IPS-NIHi11 (cell line): Measurements from ENCODE around the gene PTPRR.

ENCODE experiments used
- DNase-seq: peaks from one replicate; pipeline ENCODE4 v3.0.0; 2012; ENCODE audit warnings: mixed read lengths, low spot score

Gene PTPRR

GRCh38 chr12:70644861-70645260 is 275.7 kb downstream of the PTPRR start:
- DNase-seq, result no peak

- no peak for DNase-seq
These were observed 276.6 kb downstream of the PTPRR start for GRCh38 chr12:70643939-70644338.

GRCh38 chr12:70641691-70642090 is 278.8 kb downstream of the PTPRR start:
- no peak for DNase-seq

- DNase-seq, result no peak
These were observed 279.6 kb downstream of the PTPRR start for GRCh38 chr12:70640901-70641300.

- no peak for DNase-seq
These were observed 281.0 kb downstream of the PTPRR start for GRCh38 chr12:70639535-70639934.

- DNase-seq, result no peak
These were observed 281.7 kb downstream of the PTPRR start for GRCh38 chr12:70638639-70639360.

GRCh38 chr12:70637303-70638085 is 283.0 kb downstream of the PTPRR start, which contains the start of gene PTPRB:
Gene PTPRB (minus strand): TSS chr12:70637429. CDS start chr12:70637395, 34 bp downstream.
- DNase-seq, result no peak

- DNase-seq, result no peak
These were observed 284.8 kb downstream of the PTPRR start for GRCh38 chr12:70635755-70636154.

- DNase-seq, result no peak
These were observed 291.6 kb downstream of the PTPRR start for GRCh38 chr12:70628701-70629480.

GRCh38 chr12:70627677-70628076 is 292.9 kb downstream of the PTPRR start:
- DNase-seq, result no peak

GRCh38 chr12:70626180-70626579 is 294.4 kb downstream of the PTPRR start:
- no peak for DNase-seq

GRCh38 chr12:70619471-70620152 is 300.9 kb downstream of the PTPRR start:
- DNase-seq, result no peak

- DNase-seq, result no peak
These were observed 302.2 kb downstream of the PTPRR start for GRCh38 chr12:70618371-70618770.

- DNase-seq, result peak; percentile 11
These were observed 303.1 kb downstream of the PTPRR start for GRCh38 chr12:70617450-70617849.

GRCh38 chr12:70615174-70615866 is 305.2 kb downstream of the PTPRR start:
- no peak for DNase-seq

GRCh38 chr12:70609739-70610491 is 310.6 kb downstream of the PTPRR start:
- DNase-seq, result peak; percentile 62

GRCh38 chr12:70609203-70609602 is 311.3 kb downstream of the PTPRR start:
- peak; percentile 20 for DNase-seq

GRCh38 chr12:70608184-70608583 is 312.4 kb downstream of the PTPRR start:
- no peak for DNase-seq

- no peak for DNase-seq
These were observed 313.4 kb downstream of the PTPRR start for GRCh38 chr12:70607107-70607506.

- no peak for DNase-seq
These were observed 314.6 kb downstream of the PTPRR start for GRCh38 chr12:70605976-70606375.

GRCh38 chr12:70604662-70605061 is 315.9 kb downstream of the PTPRR start:
- no peak for DNase-seq
